ENCODE results near the gene SRSF1. TPM values are rescaled to one million over a fixed set of nuclear protein-coding genes. Genes with fewer than 3 reads are reported as not detected.

Gene SRSF1
- total and polyA plus RNA-seq, 4 donors = 76.7 to 235 (median 156) TPM

- ATAC-seq (ENCODE audit: insufficient read depth, low FRiP score) (no peak), DNase-seq (no peak)
- H3K9ac ChIP-seq (ENCODE audit: insufficient read depth in 1 of 2, low read length in 2 of 2) = no peak overlapping the region
- no peak overlapping the region for H3K27ac ChIP-seq (ENCODE audit: low read depth in 1 of 2, low read length in 1 of 2)
- H3K4me1 ChIP-seq (ENCODE audit: control insufficient read depth in 5 of 5, insufficient read depth in 5 of 5, low read length in 5 of 5) = peaks cover 0 to 3% (median 0%) of the 10 kb centered on the region in 5 donors
- no peaks in the 10 kb centered on the region for H3K27me3 ChIP-seq (ENCODE audit: control insufficient read depth in 3 of 3, insufficient read depth in 3 of 3, low read length in 2 of 3)
- TF ChIP-seq CTCF (IDR thresholded peaks at IDR 0.05; ENCODE audit: control extremely low read depth, extremely low read depth) = no peak
- no peak overlapping the region for H3K4me3 ChIP-seq
- no peaks in the 10 kb centered on the region for H3K9me3 ChIP-seq (ENCODE audit: control insufficient read depth in 4 of 4, insufficient read depth in 3 of 4, low read length in 3 of 4)
- 70 to 71% methylated on average over 8 of the region's 8 CpGs for WGBS, 2 donors
- no peaks in the 10 kb centered on the region for H3K36me3 ChIP-seq (ENCODE audit: control insufficient read depth in 4 of 4, insufficient read depth in 4 of 4, low read length in 4 of 4)
Observed at GRCh38 chr17:58052945-58053715, 46.1 kb upstream of the SRSF1 start.

GRCh38 chr17:58052407-58052806 lies 45.4 kb upstream of the SRSF1 start:
- peaks cover 0 to 3% (median 0%) of the 10 kb centered on the region in 5 donors for H3K4me1 ChIP-seq (ENCODE audit: control insufficient read depth in 5 of 5, insufficient read depth in 5 of 5, low read length in 5 of 5)
- no peak overlapping the region for H3K4me3 ChIP-seq
- ATAC-seq (ENCODE audit: insufficient read depth, low FRiP score) (no peak), DNase-seq (no peak)
- H3K36me3 ChIP-seq (ENCODE audit: control insufficient read depth in 4 of 4, insufficient read depth in 4 of 4, low read length in 4 of 4) = no peaks in the 10 kb centered on the region
- no peak overlapping the region for H3K9ac ChIP-seq (ENCODE audit: insufficient read depth in 1 of 2, low read length in 2 of 2)
- H3K27ac ChIP-seq (ENCODE audit: low read depth in 1 of 2, low read length in 1 of 2) = no peak overlapping the region
- no peaks in the 10 kb centered on the region for H3K9me3 ChIP-seq (ENCODE audit: control insufficient read depth in 4 of 4, insufficient read depth in 3 of 4, low read length in 3 of 4)
- H3K27me3 ChIP-seq (ENCODE audit: control insufficient read depth in 3 of 3, insufficient read depth in 3 of 3, low read length in 2 of 3) = no peaks in the 10 kb centered on the region
- TF ChIP-seq CTCF (IDR thresholded peaks at IDR 0.05; ENCODE audit: control extremely low read depth, extremely low read depth) = no peak
- WGBS, 2 donors = 19 to 89% methylated on average over 1 of the region's 1 CpG

- WGBS, 2 donors = 82 to 83% methylated on average over 1 of the region's 1 CpG
- H3K27ac ChIP-seq (ENCODE audit: low read depth in 1 of 2, low read length in 1 of 2) = no peak overlapping the region
- H3K9me3 ChIP-seq (ENCODE audit: control insufficient read depth in 4 of 4, insufficient read depth in 3 of 4, low read length in 3 of 4) = no peaks in the 10 kb centered on the region
- DNase-seq (no peak), ATAC-seq (ENCODE audit: insufficient read depth, low FRiP score) (no peak)
- H3K9ac ChIP-seq (ENCODE audit: insufficient read depth in 1 of 2, low read length in 2 of 2) = no peak overlapping the region
- no peaks in the 10 kb centered on the region for H3K4me1 ChIP-seq (ENCODE audit: control insufficient read depth in 5 of 5, insufficient read depth in 5 of 5, low read length in 5 of 5)
- no peak overlapping the region for H3K4me3 ChIP-seq
- no peaks in the 10 kb centered on the region for H3K27me3 ChIP-seq (ENCODE audit: control insufficient read depth in 3 of 3, insufficient read depth in 3 of 3, low read length in 2 of 3)
- H3K36me3 ChIP-seq (ENCODE audit: control insufficient read depth in 4 of 4, insufficient read depth in 4 of 4, low read length in 4 of 4) = no peaks in the 10 kb centered on the region
- no peak for TF ChIP-seq CTCF (IDR thresholded peaks at IDR 0.05; ENCODE audit: control extremely low read depth, extremely low read depth)
Observed at GRCh38 chr17:58051468-58051867, 44.4 kb upstream of the SRSF1 start.
